GM19324 (cell line): Measurements from ENCODE around the gene AFMID.

Source experiments
- ATAC-seq: cut with Tn5 transposase; IDR thresholded peaks from one replicate; pipeline ENCODE4 v1.9.1; 2021; ENCODE audit warnings: mild to moderate bottlenecking, moderate library complexity; ENCODE audit not compliant: unreplicated experiment, low FRiP score

AFMID gene

GRCh38 chr17:78176548-78177025 is 10.6 kb upstream of the AFMID start:
- no peak for ATAC-seq

- ATAC-seq = no peak
Observed at GRCh38 chr17:78179372-78179771, 7.8 kb upstream of the AFMID start.

- ATAC-seq = no peak
Observed at GRCh38 chr17:78180083-78180482, 7.1 kb upstream of the AFMID start.

- ATAC-seq = no peak
Observed at GRCh38 chr17:78180508-78180907, 6.7 kb upstream of the AFMID start.

GRCh38 chr17:78182504-78182903 is 4.7 kb upstream of the AFMID start:
- ATAC-seq = no peak

GRCh38 chr17:78183916-78184315 is 3.2 kb upstream of the AFMID start:
- ATAC-seq = no peak

GRCh38 chr17:78184351-78184750 is 2.8 kb upstream of the AFMID start:
- no peak for ATAC-seq

GRCh38 chr17:78184868-78185267 is 2.3 kb upstream of the AFMID start:
- ATAC-seq = no peak

GRCh38 chr17:78185981-78186691 is 1.0 kb upstream of the AFMID start:
- no peak for ATAC-seq

- no peak for ATAC-seq
Observed at GRCh38 chr17:78196716-78197115, 9.6 kb downstream of the AFMID start.

GRCh38 chr17:78197147-78197832 is 10.1 kb downstream of the AFMID start:
- ATAC-seq = no peak

- ATAC-seq = no peak
Observed at GRCh38 chr17:78200451-78200850, 13.3 kb downstream of the AFMID start.

- ATAC-seq = no peak
Observed at GRCh38 chr17:78202666-78203065, 15.5 kb downstream of the AFMID start.

- ATAC-seq = no peak
Observed at GRCh38 chr17:78204387-78205123, 17.4 kb downstream of the AFMID start.

- ATAC-seq = no peak
Observed at GRCh38 chr17:78205124-78205775, 18.1 kb downstream of the AFMID start.

GRCh38 chr17:78206298-78206697 is 19.1 kb downstream of the AFMID start:
- no peak for ATAC-seq

- ATAC-seq = no peak
Observed at GRCh38 chr17:78208486-78208885, 21.3 kb downstream of the AFMID start.

- ATAC-seq = no peak
Observed at GRCh38 chr17:78210111-78210510, 22.9 kb downstream of the AFMID start.

GRCh38 chr17:78211032-78211431 is 23.9 kb downstream of the AFMID start:
- no peak for ATAC-seq

- ATAC-seq = peak; percentile 85
Observed at GRCh38 chr17:78214016-78214705, 27.0 kb downstream of the AFMID start, which contains the start of gene BIRC5. Gene BIRC5 (plus strand): TSS chr17:78214253. CDS start chr17:78214317, 64 bp downstream.
